ENCODE results near the gene AGXT.

- no peak for TF ChIP-seq CTCF (conservative IDR thresholded peaks at IDR 0.05; ENCODE audit: low read depth, low read length)
- no peak for TF ChIP-seq EZH2 (IDR thresholded peaks at IDR 0.05; ENCODE audit: borderline replicate concordance, low read depth, low read length, poor library complexity, severe bottlenecking)
Observed at GRCh38 chr2:240920783-240921231, 52.2 kb downstream of the AGXT start.
